GM21529 (cell line): Measurements from ENCODE around the gene COBL.

ENCODE experiments used
- ATAC-seq: cut with Tn5 transposase; IDR thresholded peaks from one replicate; pipeline ENCODE4 v1.9.1; 2021; ENCODE audit not compliant: unreplicated experiment

Gene COBL

DNA sequence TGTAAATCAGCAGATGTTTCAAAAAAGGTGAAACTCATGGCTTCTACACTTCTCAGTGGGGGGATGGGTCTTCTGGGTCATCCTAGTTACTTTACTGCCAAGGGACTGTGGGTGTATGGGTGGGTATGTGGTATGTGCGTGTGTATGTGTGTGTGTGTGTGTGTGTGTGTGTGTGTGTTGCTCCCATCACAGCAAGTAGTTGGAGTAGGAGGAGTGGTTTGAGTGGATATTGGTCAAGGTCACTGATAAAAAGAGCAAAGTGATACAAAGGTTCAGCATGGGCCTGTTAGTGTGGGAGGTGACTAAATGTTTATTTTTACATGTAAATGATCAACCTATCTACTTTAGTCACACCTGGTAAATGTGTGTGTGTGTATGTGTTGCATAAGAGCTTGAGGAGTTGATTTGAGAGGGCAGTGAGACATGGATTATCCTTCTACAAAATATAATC is 11.8 kb upstream of the COBL start:
- ATAC-seq, result no peak

DNA sequence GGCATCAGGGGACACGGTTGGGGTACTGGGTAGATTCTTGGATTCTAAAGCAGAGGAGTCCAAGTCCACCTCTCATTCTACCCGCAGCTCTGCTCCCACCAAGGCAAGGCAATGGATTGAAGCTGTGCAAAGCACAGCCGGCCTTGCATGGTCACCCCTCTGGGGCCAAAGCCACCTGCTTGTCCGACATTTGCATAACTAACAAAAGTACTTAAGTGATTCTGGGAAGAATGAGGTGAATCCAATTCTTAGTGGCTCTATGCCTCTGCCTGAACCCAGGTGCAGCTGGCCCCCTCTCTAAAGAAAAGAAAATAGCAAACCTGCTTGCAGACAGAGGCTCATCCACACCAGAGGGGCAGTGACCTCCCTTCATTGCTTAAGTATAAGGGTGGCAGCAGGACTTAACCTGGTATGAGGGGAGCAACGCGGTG is 10.7 kb upstream of the COBL start:
- ATAC-seq, result no peak

DNA sequence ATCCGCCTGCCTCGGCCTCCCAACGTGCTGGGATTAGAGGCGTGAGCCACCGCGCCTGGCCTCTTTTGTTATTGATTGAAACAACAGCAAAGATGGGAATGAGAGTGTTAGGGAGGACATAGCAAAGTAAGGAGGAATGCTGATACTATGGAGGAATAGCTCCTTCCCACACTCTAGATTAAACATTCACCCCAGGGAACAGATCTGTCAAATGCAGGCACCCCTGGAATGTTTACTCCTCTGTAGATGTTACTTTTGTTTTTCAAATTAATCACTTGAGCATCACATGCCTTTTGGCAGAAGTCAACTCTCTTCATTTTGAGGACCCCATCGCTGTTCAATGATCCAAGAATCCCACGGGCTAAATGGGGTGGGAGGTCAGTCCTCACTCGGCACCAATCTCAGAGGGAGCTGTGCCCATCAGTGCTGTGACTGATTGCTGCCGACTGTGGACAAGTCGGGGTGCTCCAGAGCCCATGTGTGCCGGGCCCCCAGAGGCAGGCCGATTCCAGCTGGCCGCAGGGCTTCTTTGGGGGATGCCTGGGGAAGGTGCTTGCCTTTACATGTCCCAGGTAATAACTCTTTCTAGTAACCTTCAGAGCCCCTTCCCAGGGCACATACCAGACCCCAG is 10.2 kb upstream of the COBL start:
- ATAC-seq, result no peak

- no peak for ATAC-seq
These were observed 9.3 kb upstream of the COBL start for GRCh38 chr7:51325908-51326307.

GRCh38 chr7:51325261-51325676 is 8.7 kb upstream of the COBL start:
- ATAC-seq, result no peak

- no peak for ATAC-seq
These were observed 7.7 kb upstream of the COBL start for GRCh38 chr7:51324206-51324898.

GRCh38 chr7:51321961-51322515 is 5.4 kb upstream of the COBL start:
- ATAC-seq, result no peak

DNA sequence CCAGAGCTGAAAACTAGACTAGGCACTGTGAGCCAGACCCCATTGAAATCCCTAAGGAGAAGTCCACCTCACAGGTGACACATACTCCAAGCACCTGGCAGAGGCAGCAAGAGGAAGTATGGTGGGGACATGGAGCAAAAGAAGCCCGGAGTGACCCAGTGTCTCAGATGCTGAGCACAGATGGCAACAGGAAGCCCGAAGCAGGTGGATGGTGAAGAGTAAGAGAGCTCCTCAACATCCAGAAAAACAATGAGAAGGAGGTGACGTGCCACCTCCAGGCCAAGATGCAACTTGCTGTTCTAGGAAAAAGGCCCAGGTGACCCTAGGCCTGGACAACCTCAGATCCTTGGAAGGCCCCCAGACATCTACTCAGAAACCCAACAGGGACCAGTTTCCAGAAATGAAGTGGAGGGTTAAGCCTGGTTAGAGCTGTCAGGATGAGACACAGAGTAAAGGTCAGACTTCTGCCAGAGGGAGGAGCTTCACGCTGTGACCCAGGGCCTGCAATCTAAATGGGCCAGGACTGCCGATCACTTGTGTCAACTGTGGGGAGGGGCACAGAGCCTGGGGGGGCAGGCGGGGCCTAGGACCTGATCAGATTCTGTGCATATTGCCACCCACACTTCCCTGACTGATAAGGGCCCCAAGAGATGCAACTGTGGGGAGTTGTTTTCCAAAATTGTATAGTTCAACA is 2.4 kb upstream of the COBL start:
- no peak for ATAC-seq

GRCh38 chr7:51318001-51318400 is 1.4 kb upstream of the COBL start:
- ATAC-seq, result no peak

DNA sequence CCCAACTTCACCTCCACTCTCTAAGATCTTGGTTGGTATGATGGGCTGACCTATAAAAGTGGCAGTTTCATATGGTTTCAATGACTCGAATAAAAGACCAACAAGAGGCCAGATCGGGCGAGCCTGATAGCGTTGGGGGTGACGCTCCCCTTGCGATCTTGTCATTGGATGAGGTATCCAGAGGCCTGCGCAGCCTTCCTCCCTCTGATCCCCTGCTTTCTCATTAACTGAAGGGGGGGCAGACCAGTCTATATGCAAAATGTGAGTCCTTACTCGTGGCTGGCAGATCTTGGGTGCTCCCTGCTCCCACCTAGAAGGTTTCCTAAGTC is 937 bp upstream of the COBL start:
- ATAC-seq, result no peak

GRCh38 chr7:51316262-51316665 is 345 bp downstream of the COBL start:
- no peak for ATAC-seq

GRCh38 chr7:51315393-51316261 is 982 bp downstream of the COBL start:
- no peak for ATAC-seq

- ATAC-seq, result no peak
These were observed 1.9 kb downstream of the COBL start for GRCh38 chr7:51314726-51315125.

DNA sequence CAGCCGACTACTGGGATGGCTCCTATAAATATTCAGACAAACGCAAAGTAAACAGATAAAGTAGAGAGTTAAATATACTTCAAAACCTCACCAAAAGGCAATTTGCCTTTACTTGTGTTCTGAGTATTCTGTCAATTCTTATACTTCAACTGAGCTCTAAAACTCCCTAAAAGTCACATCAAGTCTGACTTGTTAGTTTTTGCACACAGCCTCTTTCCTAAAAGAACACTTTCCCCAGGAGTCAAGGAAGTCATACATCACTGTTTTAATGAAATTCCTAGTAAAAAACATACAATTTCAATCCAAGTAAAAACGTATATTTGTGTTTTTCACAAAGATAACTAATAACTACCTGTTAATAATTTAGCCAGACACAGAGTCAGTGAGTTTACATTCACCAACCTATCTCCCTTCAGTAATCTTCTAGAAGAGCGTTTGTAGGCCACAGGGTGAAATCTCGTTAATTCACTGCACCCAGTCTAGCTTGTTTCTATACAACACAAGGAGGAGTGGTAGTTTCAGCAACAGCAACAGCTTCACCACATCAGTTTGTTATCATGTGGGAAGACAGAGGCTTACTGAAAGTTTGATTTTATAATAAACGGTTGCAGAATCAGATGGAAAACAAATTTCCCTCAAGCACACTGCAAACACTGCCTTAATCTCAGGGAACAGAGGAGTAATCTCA is 2.7 kb downstream of the COBL start:
- ATAC-seq, result no peak

DNA sequence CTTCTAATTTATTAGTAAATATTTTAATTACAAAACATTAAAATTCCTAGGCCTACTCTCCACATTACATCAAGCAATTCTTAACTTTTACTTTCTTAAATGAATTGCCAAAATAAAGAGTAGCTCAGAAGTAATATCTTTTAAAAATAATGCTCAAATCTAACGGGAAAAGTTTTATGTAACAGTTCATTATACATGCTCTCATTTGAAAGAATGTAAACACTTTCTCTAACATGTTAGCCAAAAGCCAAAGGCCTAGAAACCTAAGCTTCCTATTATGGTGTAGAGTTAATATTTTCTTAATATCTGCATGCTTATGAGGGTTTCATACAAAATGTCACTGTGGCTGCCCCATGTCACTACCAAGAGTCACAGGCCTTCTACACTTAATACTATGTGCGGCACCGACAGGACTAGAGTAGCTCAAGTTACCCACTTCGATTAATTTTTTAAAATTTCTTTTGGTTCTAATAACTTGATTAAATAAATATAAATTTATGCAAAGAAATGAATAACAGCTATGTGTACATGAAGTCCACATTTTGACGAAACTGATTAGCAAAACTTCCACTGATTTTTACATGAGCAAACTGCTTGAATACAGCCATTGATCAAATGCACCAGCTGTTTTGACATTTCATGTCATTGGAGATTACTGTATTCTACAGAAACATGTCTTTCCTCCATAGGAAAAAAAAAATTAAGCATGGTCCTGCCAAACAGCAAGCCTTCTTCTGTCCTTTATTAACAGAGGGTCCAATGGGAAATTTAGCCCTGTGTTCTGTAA is 3.5 kb downstream of the COBL start:
- no peak for ATAC-seq

DNA sequence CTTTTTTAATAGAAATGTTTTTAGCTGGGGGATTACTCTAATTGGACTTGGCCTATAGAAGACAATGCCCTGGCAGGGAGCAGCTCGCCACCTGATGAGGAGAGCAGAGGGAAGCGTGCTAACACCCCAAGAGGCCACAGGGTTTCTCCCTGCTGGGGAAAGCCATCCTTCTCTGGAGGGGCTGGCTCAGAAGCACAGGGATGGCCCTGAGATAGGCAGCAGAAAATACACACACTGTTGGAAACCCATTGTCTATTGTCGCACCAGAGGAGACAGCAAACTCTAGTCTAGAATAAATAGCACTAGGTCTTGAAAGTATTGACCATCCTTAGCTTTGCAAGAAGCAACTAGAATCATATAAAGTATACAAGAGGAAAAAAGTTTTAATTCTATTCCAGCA is 5.4 kb downstream of the COBL start:
- ATAC-seq, result no peak

DNA sequence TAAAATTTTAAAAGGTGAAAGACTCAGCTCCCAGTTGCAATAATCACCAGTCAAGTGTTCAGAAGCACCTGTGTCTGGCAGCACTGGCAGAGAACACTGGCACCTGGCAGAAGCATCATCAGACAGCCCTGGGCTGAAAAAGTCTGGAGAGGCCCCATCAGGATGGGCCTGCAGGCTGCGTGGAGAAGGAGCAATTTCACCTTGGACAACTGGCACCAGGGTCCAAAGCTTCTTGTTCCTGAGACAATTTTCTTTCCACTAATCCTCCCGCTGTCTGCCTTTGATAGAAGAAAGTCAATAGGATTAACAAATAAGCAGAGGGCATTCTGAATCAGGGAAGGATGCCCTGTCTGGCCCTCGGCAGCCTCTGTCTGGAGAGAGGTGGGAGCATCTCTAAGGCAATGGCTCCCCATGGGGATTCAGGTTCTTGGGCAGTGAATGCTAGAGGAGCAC is 6.5 kb downstream of the COBL start:
- no peak for ATAC-seq

GRCh38 chr7:51309361-51310130 is 7.1 kb downstream of the COBL start:
- no peak for ATAC-seq

DNA sequence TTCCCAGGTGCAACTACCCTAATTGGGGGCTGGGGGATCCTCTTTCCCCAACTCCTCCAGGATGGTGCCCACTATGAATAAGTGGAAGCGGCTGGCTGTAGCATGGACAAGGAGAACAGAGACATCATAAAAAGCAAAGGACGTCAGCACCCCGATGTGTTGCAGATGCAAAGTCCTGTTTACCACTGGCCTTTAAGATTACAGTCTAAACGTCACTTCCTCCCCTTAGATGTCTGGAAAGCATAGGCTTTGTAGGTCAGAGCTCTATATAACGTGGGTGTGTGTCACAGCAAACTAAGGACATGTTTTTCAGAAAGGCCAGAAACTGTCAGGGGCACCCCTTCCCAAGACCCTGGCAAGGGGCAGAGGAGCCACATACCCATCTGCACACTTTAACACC is 7.9 kb downstream of the COBL start:
- no peak for ATAC-seq
